NCI-H146 treated with DMSO at 0.1 percent for 48 hours (cell line): Measurements from ENCODE around the gene TRERF1.
"Not testable (repeated sequence)": the region's sequence is repeated elsewhere in the genome, so short reads cannot be mapped to it uniquely, and the experiment has no call there.

Source experiments
- DNase-seq: peaks from one replicate; lab custom pipeline; 2025; ENCODE audit not compliant: unreplicated experiment; lab: John Stamatoyannopoulos, UW

The TRERF1 gene

DNA sequence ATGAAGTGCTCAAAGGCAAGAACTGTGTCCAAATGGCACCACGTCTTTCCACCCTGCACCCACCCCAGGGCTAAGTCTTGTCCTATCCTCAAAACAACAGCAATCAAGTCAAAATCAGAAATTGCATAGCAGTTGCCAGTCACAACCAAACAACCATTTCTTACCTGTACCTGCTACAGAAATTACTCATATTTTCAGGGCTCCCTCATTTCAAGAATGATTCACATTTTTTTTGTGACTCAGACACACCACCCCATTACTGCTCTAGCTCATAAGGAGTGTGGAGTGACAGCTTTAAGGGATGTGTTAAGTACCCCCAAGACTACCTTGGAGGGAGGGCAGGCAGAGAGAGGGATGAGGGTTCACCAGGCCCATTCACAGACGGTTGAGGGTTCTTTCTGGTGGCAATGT is 111.7 kb downstream of the TRERF1 start:
- no peak for DNase-seq

DNA sequence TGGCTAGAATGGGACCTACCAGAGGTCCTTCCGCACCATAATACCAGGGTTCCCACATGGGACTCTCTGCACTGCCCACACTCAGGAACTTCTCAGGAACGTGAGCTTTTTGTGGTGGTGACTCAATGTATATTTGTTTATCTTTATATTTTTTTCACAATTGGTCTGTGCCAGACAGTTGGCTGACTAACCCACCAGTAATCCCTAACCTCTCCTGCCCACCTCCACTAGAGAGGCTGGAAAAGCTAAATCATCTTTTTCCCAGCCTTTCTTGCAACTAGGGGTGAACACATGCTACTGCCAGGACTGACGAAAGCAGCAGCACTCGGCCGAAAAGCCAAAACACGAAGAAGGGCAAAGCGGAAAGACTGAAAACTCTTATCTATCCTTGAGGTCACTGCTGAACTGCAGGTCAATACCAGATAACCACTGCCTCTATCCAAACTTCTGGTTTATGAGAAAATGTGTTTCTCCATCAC is 112.9 kb downstream of the TRERF1 start:
- DNase-seq = no peak

DNA sequence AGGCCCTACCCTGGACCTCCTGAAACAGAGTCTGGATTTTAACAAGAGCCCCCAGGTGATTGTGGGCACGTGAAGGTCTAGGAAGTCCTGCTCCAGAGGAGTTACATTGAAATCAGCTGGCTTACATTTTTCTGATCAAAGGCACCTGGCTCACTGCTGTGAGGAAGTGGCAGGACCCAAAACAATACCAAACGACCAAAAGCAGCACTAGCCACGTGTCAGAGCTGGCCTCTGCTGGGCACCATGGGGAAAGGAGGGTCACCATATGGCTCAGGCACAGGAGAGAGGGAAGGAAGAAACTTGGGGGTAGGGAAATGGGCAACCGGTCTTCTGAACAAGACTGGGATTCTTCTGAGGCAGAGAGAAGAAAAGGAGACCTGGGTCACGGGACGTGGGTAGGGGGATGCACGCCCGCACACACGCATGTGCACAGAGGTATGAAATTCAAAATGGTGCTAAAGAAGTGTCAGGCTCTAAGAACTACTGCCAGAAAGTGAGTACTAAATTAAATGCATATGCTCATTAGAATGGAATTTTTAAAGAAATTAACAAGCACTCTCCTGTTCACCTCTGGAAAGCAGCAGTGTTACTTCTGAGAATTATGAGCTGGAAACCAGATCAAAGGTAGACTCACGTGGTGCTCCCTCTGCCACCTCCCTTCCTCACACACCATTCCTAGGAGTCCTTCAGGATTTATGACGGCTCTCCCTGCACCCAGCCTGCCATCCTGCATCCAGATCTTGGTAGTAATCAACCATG is 113.6 kb downstream of the TRERF1 start:
- DNase-seq = no peak

DNA sequence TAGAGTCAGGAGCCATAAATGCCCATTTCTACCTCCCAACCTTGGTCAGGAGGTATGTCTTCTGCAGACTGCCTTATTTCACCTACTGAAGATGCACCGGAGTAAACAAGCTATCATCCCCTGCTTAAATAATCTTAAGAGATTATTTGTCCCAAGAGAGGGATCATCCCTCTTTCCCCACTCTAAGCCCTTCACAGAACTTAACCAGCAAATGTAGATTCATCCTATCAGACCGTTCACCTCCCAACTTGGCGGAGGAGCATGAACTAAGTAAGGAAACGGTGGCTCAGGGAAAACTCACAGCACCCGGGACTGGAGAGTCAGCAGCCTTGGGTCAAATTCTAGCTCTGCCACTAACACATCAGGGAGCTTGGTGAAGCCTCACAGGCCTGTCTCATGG is 115.3 kb downstream of the TRERF1 start:
- DNase-seq = no peak

DNA sequence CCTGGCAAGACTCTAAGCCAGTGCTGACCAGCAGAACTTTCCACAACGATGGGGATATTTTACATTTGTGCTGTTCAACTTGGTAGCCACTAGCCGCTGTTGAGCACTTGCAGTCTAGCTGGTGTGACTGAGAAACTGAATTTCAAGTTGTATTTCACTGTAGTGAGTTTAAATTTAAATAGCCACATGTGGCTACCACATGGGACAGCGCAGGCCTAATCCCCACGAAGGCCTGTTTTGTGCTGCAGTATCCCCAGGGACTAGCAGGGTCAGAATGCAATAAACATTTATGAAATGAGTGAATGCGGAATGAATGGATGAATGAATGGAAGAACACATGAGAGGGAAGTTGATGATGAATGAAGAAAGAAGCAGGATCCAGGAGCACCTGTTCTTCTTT is 115.8 kb downstream of the TRERF1 start:
- no peak for DNase-seq

DNA sequence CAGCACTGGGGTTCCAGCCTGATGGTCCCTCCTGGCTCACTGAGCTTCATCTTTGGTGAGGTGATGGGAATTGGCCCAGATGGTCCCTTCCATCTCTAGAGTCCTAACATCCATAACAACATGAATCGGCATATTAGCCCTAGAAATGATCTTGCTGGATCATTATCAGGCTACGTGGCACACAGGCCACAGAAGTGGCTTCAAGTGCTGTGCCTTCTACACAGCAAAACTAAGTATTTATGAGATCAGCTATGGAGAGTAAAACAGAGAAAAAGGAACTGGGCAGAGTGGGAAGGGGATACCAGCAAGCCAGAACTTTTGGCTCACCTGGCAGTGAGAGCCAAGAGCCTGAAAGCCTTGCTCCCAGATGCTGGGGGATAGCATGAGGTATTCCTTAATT is 116.9 kb downstream of the TRERF1 start:
- no peak for DNase-seq

DNA sequence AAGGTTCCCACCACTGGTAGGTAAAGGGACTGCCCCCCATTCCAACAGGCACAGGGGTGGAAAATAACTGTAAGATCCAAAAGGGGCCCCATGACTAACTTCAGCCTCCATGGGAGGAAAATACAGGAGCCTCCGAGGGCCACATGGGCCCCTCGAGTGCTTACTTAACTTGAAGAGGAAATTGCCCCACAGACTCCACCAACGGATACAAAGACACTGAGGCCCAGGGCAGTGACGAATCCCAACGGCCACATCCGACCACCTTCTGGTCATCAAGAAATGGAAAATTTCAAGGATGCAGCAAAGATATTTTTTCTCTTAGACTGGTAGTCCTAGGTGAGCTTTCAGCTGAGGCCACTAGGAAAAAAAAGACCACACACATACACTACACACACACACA is 118.1 kb downstream of the TRERF1 start:
- no peak for DNase-seq

DNA sequence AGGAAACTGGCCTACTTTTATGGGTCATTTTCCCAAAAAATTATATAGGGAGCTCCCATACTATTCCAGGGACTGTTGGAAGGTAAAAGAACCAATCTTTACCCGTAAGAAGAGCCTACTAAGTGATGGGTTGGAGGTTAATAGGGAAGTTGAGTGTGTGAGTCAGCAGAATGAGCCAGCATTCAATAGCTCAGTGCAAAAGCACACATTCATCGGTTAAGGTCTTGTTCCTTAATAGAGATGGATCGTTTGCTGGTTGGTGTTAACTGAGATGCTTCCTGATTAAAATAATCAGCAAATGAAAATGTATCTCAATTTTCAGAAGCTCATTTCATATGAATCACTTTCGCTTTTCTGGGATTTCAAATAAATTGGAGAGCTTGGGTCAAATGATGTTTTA is 118.8 kb downstream of the TRERF1 start:
- no peak for DNase-seq

DNA sequence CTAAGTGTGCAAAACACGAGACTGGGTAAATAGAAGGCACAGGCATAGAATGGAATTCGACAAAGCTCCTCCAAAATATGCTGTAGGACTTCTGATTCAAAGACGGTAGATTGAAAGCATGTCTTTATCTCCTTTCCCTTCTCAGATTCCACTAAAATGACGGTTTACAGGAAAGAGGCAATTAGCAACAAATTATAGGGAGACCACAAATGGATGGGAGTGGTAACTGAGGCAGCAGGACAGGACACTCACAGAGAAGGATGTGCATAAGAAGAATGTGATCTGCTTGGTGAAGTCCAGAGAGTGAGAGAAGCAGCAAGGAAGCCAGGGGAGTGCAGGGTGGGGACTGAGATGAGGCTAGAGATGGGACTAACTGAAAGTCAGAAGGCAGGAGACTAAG is 120.7 kb downstream of the TRERF1 start:
- peak; percentile 46 for DNase-seq

DNA sequence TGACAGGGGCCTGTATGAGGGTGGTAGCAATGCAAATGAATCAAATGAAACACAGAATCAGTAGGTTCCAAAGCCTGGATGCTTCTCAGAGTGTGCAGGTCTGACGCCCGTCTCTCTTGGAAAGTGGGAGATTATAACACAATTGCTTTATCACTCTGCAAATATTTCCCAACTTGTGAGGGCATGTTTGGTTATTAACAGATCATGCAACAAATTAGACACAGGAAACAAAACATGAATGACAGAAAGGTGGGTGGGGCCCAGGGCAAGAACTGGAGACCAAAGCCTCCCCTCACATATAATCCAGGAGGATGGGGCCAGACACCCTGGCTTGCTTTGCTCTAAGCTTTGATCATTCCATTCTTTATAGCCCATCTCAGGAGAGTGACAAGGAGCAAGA is 125.5 kb downstream of the TRERF1 start:
- DNase-seq = peak; percentile 84

DNA sequence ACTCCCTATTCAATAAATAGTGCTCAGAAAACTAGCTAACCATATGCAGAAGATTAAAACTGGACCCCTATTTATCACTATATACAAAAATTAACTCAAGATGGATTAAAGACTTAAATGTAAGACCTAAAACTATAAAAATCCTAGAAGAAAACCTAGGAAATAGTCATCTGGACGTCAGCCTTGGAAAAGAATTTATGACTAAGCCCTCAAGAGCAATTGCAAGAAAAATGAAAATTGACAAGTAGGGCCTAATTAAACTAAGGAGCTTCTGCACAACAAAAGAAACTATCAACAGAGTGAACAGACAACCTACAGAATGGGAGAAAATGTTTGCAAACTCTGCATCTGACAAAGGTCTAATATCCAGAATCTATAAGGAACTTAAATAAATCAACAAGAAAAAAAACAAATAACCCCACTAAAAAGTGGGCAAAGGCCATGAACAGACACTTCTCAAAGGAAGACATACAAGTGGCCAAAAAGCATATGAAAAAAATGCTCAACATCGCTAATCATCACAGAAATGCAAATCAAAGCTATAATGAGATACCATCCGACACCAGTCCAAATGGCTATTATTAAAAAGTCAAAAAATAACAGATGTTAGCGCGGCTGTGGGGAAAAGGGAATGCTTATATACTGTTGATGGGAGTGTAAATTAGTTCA is 126.9 kb downstream of the TRERF1 start:
- not testable (repeated sequence) for DNase-seq

DNA sequence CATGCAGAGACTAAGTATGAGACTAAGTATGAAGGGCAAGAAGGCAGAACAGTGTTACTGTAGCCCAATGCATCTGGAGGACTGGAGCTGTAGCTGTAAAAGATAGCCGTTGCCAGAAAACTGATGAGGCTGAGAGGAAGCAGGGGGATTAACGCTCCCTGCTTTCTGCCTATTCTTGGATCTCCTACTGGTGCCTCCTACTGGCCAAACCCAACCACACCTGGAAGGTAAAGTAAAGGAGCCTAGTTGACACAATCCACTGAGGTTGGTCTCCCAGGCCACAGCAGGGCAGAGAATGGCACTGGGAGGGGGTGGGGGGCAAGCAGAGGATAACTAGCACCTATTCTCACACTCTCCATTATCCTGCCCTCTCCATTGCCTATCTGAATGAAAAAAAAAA is 129.1 kb downstream of the TRERF1 start:
- DNase-seq = no peak

DNA sequence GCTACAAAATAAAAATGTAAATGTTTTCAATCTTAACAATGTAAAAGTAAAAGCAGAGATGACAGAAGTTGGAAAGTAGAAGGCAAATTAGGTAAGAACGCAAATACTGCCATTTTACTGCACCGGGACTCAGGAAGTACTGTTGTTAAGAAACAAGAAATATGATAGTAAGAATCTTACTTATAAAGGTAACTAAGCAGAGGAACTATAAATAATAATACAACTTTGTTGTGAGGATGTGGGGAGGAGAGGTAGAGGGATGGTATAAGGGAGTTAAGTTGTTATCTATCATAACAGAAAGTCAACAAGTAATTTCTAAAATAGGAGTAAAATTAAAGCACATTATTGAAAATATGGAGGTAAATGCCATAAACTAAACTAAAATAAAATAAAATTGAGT is 129.8 kb downstream of the TRERF1 start:
- no peak for DNase-seq

DNA sequence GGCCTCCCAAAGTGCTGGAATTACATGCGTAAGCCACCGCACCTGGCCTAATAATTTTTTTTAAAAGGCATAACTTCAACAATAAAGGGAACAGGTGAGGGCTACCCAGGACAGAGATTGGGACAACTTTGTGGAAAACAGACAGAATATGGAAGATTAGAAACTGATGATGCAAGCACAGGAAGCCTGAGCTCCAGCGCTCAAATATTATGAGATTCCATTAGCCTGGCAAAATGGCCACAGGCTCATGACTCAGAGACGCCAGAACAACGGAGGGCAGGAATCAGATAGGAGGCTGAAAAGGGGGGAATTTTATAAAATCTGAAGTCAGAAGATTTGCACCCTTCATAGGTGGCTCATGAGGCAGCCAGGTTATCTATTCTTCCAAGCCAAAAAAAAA is 131.0 kb downstream of the TRERF1 start:
- no peak for DNase-seq

DNA sequence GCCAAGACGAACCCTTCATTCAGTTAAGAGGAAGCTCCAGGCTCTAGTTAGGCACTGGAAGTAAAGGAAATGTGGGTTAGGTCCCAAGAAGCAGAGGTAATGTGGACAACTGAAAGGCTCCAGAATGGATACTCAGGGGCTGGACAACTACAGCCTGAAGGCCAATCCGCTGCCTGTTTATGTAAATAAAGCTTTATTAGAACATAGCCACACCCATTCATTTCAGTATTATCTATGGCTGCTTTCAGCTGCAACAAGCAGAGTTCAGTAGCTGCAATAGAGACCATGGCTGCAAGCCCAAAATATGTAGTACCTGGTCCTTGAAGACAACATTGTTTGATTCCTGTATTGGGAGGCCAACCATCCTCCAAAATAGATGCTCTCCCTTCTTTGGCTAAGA is 133.2 kb downstream of the TRERF1 start:
- DNase-seq = no peak

DNA sequence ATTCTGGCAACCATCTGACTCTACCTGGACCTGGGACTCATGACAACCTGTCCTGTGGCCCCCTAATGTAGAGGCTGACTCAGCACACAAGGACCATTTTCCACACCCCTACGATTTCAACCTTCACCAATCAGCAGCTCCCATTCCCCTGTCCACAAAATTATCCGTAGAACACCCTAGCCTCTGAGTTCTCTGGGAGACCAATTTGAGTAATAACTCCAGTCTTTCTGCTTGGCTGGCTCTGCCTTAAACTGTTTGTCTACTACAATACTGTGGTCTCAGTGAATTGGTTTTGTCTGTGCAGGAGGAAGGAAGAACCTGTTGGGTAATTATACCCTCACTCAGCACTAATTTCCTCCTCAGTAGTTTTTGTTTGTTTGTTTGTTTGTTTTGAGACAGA is 134.7 kb downstream of the TRERF1 start:
- no peak for DNase-seq

DNA sequence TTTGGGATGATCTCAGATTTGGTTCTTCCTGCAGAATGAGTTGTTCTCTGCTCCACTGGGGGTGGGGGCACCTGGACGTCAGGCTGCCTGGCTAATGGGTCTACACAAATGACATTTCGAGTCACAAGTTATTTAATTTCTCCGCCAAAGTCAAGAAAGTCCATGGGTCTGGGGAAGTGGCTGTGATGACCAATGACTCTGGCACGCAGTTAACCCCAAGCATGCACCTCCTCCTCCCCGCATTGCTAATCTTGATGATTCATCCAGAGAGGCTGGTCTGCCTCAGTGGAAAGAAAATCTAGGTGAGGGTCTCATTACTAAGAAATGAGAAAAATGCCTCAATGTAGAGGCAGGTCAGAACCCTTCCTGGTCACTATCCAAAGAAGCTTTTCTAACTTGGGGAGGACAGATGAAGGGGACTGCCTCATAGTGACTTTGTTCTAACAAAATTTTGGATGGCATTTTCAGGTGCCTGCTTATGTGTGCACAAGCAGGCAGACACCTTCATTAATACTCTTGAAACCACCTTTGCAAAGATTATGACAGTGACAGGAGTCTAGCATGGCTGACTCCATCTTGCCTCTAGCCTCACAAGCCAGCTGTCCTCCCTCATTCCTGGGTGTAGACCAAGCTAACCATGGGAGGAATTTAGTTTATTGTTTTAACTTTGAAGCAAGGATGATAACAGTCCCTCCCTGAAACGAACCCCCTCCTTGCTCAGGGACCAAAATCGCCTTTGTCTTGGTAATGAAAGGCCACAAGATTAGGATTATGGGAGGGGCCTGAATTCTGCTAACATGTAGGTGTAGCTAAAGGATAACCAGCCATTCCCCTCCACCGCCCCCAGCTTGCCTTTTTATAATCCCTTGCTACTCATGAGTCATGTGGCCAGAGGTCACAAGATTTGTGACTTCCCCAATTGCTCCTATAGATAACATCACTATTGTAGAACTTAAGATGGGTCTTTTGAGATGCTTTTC is 135.4 kb downstream of the TRERF1 start:
- DNase-seq = no peak

DNA sequence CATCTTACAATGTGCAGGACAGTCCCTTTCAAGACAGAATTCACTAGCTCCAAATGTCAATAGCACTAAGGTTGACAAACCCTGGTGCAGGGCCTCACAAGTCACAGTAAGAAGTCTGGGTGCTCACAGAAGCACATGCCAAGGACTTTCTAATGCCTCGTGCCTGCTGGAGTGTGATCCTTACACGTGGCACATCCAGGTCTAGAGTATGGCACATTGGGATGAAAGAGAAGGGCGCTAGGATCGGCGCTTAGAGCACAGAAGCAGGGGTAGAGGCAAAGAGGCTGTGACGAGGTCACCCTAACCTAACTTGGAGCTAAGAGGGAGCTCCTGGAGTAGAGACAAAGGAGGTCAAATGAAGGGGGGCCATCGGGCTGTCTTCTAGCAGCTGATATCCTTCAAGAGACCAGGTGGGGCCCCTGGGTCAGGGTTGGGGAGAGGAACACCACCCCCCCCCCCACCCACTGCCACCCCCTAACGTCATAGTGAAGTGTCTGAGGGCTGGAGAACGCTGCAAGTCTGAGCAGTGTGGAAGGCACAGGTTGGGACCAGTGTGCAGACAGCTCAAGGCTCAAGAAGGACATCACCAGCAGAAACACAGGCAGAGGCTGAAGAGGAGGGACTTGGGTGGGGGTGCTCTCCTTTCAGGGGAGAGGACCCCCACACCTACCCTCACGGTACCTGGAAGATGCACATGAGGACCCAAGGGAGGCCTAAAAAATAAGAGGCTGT is 136.3 kb downstream of the TRERF1 start:
- DNase-seq = no peak

DNA sequence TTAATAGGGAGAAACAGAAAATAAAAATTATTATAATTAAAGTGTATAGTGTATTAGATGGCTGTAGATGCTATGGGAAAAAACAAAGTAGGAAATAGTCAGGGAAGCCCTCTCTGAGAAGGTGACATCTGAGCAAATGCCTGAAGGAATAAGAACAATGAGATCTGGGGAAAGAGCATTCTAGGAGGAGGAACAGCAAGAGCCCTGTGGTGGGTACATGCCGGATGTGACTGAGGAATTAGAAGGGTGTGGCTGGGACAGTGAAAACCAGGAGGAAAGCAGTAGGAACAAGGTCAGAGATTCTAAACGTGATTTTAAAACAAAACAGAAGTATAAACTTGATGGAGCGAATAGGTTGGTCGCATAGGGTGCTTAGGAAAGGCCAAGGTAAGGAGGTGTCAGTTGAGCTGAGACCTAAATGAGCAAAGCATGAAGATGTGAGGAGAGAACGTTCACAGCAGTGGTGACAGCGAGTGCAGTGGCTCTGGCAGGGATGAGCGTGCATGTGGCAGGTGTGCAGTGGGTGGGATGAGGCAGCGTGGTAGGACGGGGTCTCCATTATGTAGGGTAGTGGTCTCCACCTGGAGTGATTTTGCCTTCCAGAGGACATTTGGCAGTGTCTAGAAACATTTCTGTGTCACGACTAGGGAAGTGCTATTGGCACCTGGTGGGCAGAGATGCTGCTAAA is 137.0 kb downstream of the TRERF1 start:
- DNase-seq = no peak

DNA sequence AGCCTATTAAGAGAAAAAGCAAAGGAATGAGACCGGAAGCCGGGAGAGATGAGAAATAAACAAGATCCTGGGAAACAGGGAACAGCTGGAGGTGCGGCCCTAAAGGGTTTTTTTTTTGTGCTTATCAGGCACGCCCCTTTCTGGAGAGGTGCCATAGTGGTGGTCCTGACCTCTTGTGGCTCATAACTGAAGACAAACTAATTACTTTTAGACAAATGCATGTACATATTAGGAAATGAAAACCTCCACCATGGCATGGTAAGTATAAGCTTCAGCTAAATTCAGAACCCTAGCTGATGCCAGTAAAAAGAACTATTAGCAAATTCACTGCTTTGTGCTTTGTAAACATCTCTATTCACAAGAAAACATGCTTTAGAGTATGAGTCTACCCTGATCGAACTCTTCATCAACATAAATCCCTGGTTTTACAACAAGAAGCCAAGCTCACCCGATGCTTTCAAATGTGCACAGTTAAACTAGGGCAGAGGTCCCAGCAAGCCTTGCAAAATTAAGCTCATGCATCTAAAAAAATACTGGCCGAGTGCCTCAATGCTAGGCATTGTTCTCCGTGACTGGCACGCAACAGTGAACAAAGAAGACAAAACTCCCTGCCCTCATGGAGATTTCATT is 137.7 kb downstream of the TRERF1 start:
- DNase-seq = no peak
